Mesenchymal stem cell (in vitro differentiated cells and primary cell): ENCODE data around the gene CYB561D1. TPM values are rescaled to one million over a fixed set of nuclear protein-coding genes. Genes with fewer than 3 reads are reported as not detected.
"Not testable (repeated sequence)": the region's sequence is repeated elsewhere in the genome, so short reads cannot be mapped to it uniquely, and the experiment has no call there.

Experiments
- DNase-seq: peaks from one replicate; pipeline ENCODE4 v3.0.0-alpha.2; 2013
- H2AFZ ChIP-seq: one replicate; pipeline ENCODE4 v1.6.1; 2013; ENCODE audit warnings: low read depth, mild to moderate bottlenecking, control low read depth, inconsistent platforms, low read length, moderate library complexity
- H2AK5ac ChIP-seq: 2 replicates; pipeline ENCODE4 v1.6.1; 2013; ENCODE audit warnings: low read length, moderate library complexity, mild to moderate bottlenecking, inconsistent platforms; ENCODE audit not compliant: severe bottlenecking
- H2BK120ac ChIP-seq: one replicate; pipeline ENCODE4 v1.6.1; 2013; ENCODE audit warnings: low read depth, mild to moderate bottlenecking, inconsistent platforms, low read length, moderate library complexity
- H2BK12ac ChIP-seq, 2 experiments: one replicate each; pipeline ENCODE4 v1.6.1; 2013; ENCODE audit warnings: inconsistent platforms in 2 of 2, low read length in 2 of 2, mild to moderate bottlenecking in 2 of 2, moderate library complexity in 2 of 2, control low read depth in 1 of 2
- H2BK15ac ChIP-seq: one replicate; pipeline ENCODE4 v1.6.1; 2013; ENCODE audit warnings: mild to moderate bottlenecking, low read depth, inconsistent platforms; ENCODE audit not compliant: poor library complexity, severe bottlenecking
- H2BK5ac ChIP-seq: 2 replicates; pipeline ENCODE4 v1.6.1; 2013; ENCODE audit warnings: low read depth, mild to moderate bottlenecking, low read length, control low read depth, inconsistent platforms; ENCODE audit not compliant: poor library complexity, severe bottlenecking
- H3K14ac ChIP-seq, 2 experiments: one replicate each; pipeline ENCODE4 v1.6.1; 2013; ENCODE audit warnings: inconsistent platforms in 2 of 2, low read length in 2 of 2, control low read depth in 1 of 2, mild to moderate bottlenecking in 1 of 2, moderate library complexity in 1 of 2
- H3K18ac ChIP-seq, 2 experiments: one replicate each; pipeline ENCODE4 v1.6.1; 2013; ENCODE audit warnings: inconsistent platforms in 2 of 2, low read length in 2 of 2, control low read depth in 1 of 2, low read depth in 1 of 2, mild to moderate bottlenecking in 1 of 2
- H3K23ac ChIP-seq, 2 experiments: one replicate each; pipeline ENCODE4 v1.6.1; 2013; ENCODE audit warnings: inconsistent platforms in 2 of 2, low read length in 2 of 2, mild to moderate bottlenecking in 2 of 2, moderate library complexity in 2 of 2, control low read depth in 1 of 2
- H3K27ac ChIP-seq: 2 replicates; pipeline ENCODE4 v1.5.1; 2013; ENCODE audit warnings: mild to moderate bottlenecking, moderate library complexity, low read length, control low read depth, inconsistent platforms; ENCODE audit not compliant: poor library complexity, severe bottlenecking
- H3K27me3 ChIP-seq, 2 experiments: 2 replicates each; pipeline versions ENCODE4 v1.6.1 to v1.7.0; 2013; ENCODE audit warnings: low read length in 2 of 2, mild to moderate bottlenecking in 2 of 2, moderate library complexity in 2 of 2, control low read depth in 1 of 2, inconsistent platforms in 1 of 2; ENCODE audit not compliant: control insufficient read depth in 1 of 2, insufficient read depth in 1 of 2
- H3K36me3 ChIP-seq, 2 experiments: 2 replicates each; pipeline versions ENCODE4 v1.6.1 to v1.7.0; 2013; ENCODE audit warnings: low read length in 2 of 2, control low read depth in 1 of 2, inconsistent platforms in 1 of 2, low read depth in 1 of 2, mild to moderate bottlenecking in 1 of 2; ENCODE audit not compliant: insufficient read depth in 2 of 2, control insufficient read depth in 1 of 2
- H3K4ac ChIP-seq, 2 experiments: one replicate each; pipeline ENCODE4 v1.6.1; 2013; ENCODE audit warnings: inconsistent platforms in 2 of 2, low read length in 2 of 2, mild to moderate bottlenecking in 2 of 2, moderate library complexity in 2 of 2, control low read depth in 1 of 2, low read depth in 1 of 2
- H3K4me1 ChIP-seq: 2 replicates; pipeline ENCODE4 v1.6.1; 2013; ENCODE audit warnings: low read depth, low read length, control low read depth; ENCODE audit not compliant: control insufficient read depth, insufficient read depth
- H3K4me2 ChIP-seq: 2 replicates; pipeline ENCODE4 v1.6.1; 2013; ENCODE audit warnings: low read length, mild to moderate bottlenecking, inconsistent platforms; ENCODE audit not compliant: poor library complexity, severe bottlenecking
- H3K4me3 ChIP-seq, 2 experiments: 2 replicates each; pipeline versions ENCODE4 v1.5.1 to v1.7.0; 2013; ENCODE audit warnings: low read length in 2 of 2, mild to moderate bottlenecking in 2 of 2, control low read depth in 1 of 2, low read depth in 1 of 2; ENCODE audit not compliant: insufficient read depth in 1 of 2
- H3K79me1 ChIP-seq: replicated peaks from 2 replicates; pipeline ENCODE4 v1.6.1; 2013; ENCODE audit warnings: mild to moderate bottlenecking, control low read depth, low read length, inconsistent platforms; ENCODE audit not compliant: poor library complexity, severe bottlenecking
- H3K9ac ChIP-seq: 2 replicates; pipeline ENCODE4 v1.7.0; 2013; ENCODE audit warnings: mild to moderate bottlenecking, low read length, moderate library complexity
- H3K9me3 ChIP-seq: 2 replicates; pipeline ENCODE4 v1.7.0; 2013; ENCODE audit warnings: mild to moderate bottlenecking, low read length; ENCODE audit not compliant: control insufficient read depth
- H4K8ac ChIP-seq: one replicate; pipeline ENCODE4 v1.6.1; 2013; ENCODE audit warnings: inconsistent platforms, mild to moderate bottlenecking, low read length, moderate library complexity
- H4K91ac ChIP-seq: one replicate; pipeline ENCODE4 v1.6.1; 2013; ENCODE audit warnings: mild to moderate bottlenecking, low read length, inconsistent platforms
- WGBS: methylation state at CpG from one replicate; pipeline ENCODE4 v1.1.7; 2013; ENCODE audit warnings: mixed read lengths; 5-methylcytosine and 5-hydroxymethylcytosine counted together
- polyA plus RNA-seq, 2 experiments: library from polyadenylated mRNA; stranded (reverse); fragments of 200-250 nt; gene quantifications; one replicate each; pipeline ENCODE4 v1.2.3, GENCODE V29; 2013

The CYB561D1 gene, protein sequence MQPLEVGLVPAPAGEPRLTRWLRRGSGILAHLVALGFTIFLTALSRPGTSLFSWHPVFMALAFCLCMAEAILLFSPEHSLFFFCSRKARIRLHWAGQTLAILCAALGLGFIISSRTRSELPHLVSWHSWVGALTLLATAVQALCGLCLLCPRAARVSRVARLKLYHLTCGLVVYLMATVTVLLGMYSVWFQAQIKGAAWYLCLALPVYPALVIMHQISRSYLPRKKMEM
- polyA plus RNA-seq (2013, experiment 1 of 2) = 4.1 TPM
- polyA plus RNA-seq (2013, experiment 2 of 2) = 4.2 TPM

DNA sequence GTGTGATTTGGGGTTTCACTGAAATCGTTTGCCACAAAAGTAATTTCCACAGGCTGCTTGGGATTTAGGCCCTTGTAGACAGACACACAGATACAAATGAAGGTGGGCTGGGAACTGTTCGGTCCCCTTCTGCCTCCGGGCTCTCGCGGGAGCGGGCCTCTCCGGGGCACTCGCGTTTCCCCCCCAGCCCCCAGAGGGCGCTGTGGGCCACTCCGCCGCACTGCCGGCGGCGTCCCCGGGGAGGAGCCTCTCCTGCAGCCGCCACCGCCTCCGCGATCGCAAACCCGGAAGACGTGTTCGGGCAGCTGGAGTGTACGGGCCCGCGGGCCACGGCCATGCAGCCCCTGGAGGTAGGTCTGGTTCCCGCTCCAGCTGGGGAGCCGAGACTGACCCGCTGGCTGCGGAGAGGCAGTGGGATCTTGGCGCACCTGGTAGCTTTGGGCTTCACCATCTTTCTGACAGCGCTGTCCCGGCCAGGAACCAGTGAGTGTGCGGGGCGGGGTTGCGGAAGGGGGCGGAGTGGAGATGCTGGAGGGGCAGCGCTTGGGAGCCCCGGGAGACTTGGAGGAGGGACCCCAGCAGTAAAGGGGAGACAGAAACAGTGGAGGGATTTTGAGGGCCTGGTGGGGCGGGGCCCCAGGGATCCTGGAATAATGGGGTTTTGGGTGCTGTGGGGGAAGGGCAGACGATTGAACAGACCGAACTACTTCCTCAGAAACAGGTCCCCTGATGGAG is at the start of gene CYB561D1:
Gene CYB561D1 (plus strand): TSS at position 290 of the 735 bp plus-strand sequence. CDS start 46 bp downstream, at position 336.
- H2BK5ac ChIP-seq = no peak within 1 kb of the TSS
- H3K9ac ChIP-seq = peak within 1 kb of the TSS; percentile 88
- H3K27ac ChIP-seq = peak within 1 kb of the TSS; percentile 83
- DNase-seq = peak; percentile 86
- no peaks in the 10 kb centered on the region for H3K9me3 ChIP-seq
- H4K91ac ChIP-seq = peak within 1 kb of the TSS; percentile 70
- no peak within 1 kb of the TSS for H2BK120ac ChIP-seq
- H4K8ac ChIP-seq = peak within 1 kb of the TSS; percentile 95
- H3K36me3 ChIP-seq = peaks cover 55 to 58% of the 10 kb centered on the region in 2 experiments
- H3K79me1 ChIP-seq = peaks cover 30% of the 10 kb centered on the region
- peak within 1 kb of the TSS; percentile 79 to 96 for H3K18ac ChIP-seq
- H2AFZ ChIP-seq = peak within 1 kb of the TSS; percentile 96
- H2AK5ac ChIP-seq = peak within 1 kb of the TSS; percentile 26
- under 1% methylated on average over 44 of the region's 44 CpGs for WGBS
- H3K4ac ChIP-seq = peak within 1 kb of the TSS in 1 of 2 experiments; percentile 89
- peak within 1 kb of the TSS in 1 of 2 experiments; percentile 76 for H3K23ac ChIP-seq
- H2BK15ac ChIP-seq = peak within 1 kb of the TSS; percentile 92
- no peak within 1 kb of the TSS for H2BK12ac ChIP-seq
- peaks cover 16% of the 10 kb centered on the region for H3K4me1 ChIP-seq
- H3K14ac ChIP-seq = peak within 1 kb of the TSS in 1 of 2 experiments; percentile 97
- H3K4me3 ChIP-seq = peak within 1 kb of the TSS; percentile 94 to 97
- no peaks in the 10 kb centered on the region for H3K27me3 ChIP-seq
- H3K4me2 ChIP-seq = peak within 1 kb of the TSS; percentile 71

DNA sequence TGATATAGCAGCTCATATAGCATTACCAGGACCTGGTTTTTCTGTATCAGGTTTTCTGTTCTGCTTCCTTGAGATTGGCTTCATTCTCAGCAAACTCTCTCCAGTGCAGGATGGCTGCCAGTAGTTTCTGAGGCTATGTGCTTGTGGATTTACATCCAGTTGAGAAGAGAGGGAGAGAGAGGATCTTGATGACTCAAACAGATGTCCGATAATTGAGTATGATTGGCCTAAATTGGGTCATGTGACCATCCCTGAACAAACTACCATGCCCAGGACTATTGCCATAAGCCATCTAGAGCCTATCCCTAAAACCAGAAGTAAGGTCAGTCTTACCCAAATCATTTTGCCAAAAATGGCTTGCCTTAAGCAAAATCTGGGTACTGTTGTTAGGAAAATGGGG is 49.5 kb upstream of the CYB561D1 start:
- Histone ChIP-seq H3K14ac (no peak overlapping the region), H3K9ac (no peak overlapping the region), H3K4ac (no peak overlapping the region), H2AFZ (no peak overlapping the region), H4K91ac (no peak overlapping the region), H2AK5ac (no peak overlapping the region), H3K4me1 (no peaks in the 10 kb centered on the region), H3K27me3 (peaks cover 0 to 29% of the 10 kb centered on the region in 2 experiments), H3K9me3 (no peaks in the 10 kb centered on the region), H2BK15ac (no peak overlapping the region), H3K36me3 (no peaks in the 10 kb centered on the region), H3K4me2 (no peak overlapping the region), H3K18ac (no peak overlapping the region), H3K23ac (no peak overlapping the region), H3K79me1 (no peaks in the 10 kb centered on the region), H3K4me3 (no peak overlapping the region), H2BK120ac (no peak overlapping the region), H2BK5ac (no peak overlapping the region), H3K27ac (no peak overlapping the region), H2BK12ac (no peak overlapping the region), H4K8ac (no peak overlapping the region)
- DNase-seq = no peak
- 80% methylated on average over 1 of the region's 1 CpG for WGBS

DNA sequence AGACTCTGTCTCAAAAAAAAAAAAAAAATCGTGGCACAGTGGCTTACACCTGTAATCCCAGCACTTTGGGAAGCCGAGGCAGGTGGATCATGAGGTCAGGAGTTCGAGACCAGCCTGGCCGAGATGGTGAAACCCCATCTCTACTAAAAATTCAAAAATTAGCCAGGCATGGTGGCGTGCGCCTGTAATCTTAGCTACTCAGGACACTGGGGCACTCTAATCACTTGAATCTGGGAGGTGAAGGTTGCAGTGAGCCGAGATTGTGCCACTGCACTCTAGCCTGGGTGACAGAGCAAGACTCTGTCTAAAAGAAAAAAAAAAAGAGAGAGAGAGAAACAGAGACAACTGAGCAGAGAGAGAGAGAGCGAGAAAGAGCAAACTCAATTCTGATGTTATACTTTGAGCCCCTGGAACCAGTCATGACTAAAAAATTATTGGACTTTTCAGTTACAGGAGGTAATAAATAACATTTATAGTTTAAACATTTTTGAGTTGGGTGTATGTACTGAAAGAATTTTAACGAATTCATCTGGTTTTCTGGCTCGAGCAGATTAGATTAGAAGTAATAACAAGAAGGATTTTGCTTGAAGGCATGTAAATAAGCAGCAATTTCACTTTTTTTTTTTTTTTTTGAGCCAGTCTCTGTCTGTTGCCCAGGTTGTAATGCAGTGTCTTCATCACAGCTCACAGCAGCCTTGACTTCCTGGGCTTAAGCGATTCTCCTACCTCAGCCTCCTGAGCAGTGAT is 47.8 kb upstream of the CYB561D1 start:
- H3K27me3 ChIP-seq = peaks cover 0 to 32% of the 10 kb centered on the region in 2 experiments
- H3K4me2 ChIP-seq, H3K79me1 ChIP-seq, H3K23ac ChIP-seq, H3K36me3 ChIP-seq, H3K4ac ChIP-seq, H3K18ac ChIP-seq, H3K4me1 ChIP-seq, H2BK12ac ChIP-seq, H3K9me3 ChIP-seq, H2AFZ ChIP-seq, H3K27ac ChIP-seq, H2BK120ac ChIP-seq, H3K4me3 ChIP-seq, H2AK5ac ChIP-seq, H2BK5ac ChIP-seq, H4K8ac ChIP-seq, H4K91ac ChIP-seq, H3K14ac ChIP-seq, H2BK15ac ChIP-seq: not testable (repeated sequence)
- 67% methylated on average over 9 of the region's 11 CpGs for WGBS
- H3K9ac ChIP-seq = peak overlapping the region; percentile 37
- DNase-seq = peak; percentile 21

DNA sequence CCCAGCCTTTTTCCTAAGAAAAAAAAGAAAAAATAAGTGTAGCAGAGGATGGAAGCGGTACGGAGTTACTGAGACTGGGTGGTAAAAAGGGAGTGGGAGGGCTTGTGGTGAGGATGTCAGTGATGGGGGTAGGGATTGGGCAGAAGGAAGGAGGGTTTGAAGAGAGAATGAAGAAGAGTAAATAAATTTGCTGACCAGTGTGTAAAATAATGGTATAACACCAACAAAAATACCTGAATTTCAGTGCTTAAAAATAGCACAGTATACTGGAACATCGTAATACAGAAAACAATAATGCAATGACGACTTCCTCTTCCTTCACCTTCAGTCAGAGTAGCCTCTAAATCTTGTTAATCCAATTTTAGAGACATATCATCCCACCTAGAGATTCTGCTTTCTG is 46.4 kb upstream of the CYB561D1 start:
- Histone ChIP-seq H2AFZ (no peak overlapping the region), H2BK15ac (no peak overlapping the region), H3K4me3 (no peak overlapping the region), H2BK120ac (no peak overlapping the region), H2AK5ac (no peak overlapping the region), H3K36me3 (no peaks in the 10 kb centered on the region), H3K18ac (no peak overlapping the region), H3K4me1 (no peaks in the 10 kb centered on the region), H3K4ac (no peak overlapping the region), H4K91ac (no peak overlapping the region), H3K23ac (no peak overlapping the region), H3K4me2 (no peak overlapping the region), H3K14ac (no peak overlapping the region), H2BK12ac (no peak overlapping the region), H3K79me1 (no peaks in the 10 kb centered on the region), H4K8ac (no peak overlapping the region), H3K27me3 (peaks cover 0 to 32% of the 10 kb centered on the region in 2 experiments), H3K9ac (no peak overlapping the region), H3K27ac (no peak overlapping the region), H3K9me3 (no peaks in the 10 kb centered on the region), H2BK5ac (no peak overlapping the region)
- WGBS = 79% methylated on average over 4 of the region's 4 CpGs
- DNase-seq = no peak
